ENCODE results near the gene FGGY.

- TF ChIP-seq POLR2A (IDR thresholded peaks at IDR 0.05; ENCODE audit: low read length) (no peak), GATA1 (IDR thresholded peaks at IDR 0.05; ENCODE audit: low read depth, low read length) (no peak)
Observed at GRCh38 chr1:59598120-59598440, 301.2 kb downstream of the FGGY start.
